Measurements from ENCODE around the gene LAMB4.

- no peak for TF ChIP-seq CTCF (IDR thresholded peaks at IDR 0.05)
- no peak for TF ChIP-seq POLR2A (IDR thresholded peaks at IDR 0.05)
These were observed 74.5 kb downstream of the LAMB4 start for GRCh38 chr7:108055611-108056021.
